ENCODE results near the gene SSPN.

Gene SSPN

DNA sequence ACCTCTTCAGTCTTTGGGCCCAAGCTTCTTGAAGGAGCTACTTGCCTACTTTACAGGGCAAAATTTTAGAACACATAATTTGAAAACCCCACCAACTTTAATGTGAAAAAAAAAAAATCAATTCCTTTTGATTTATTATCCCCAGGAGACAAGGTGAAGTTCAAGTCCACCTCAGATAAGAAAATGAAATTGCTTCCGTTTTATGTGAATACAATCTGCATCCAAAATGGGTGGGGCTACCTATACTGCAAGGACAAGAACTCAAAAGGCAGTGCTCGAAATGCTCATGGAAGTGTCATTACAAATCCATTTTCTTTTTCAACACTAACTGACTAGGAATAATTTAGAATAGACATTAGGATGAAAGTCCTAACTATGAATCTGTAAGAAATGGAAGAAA lies 45.7 kb downstream of the SSPN start:
- no peak for TF ChIP-seq TEAD4 (IDR thresholded peaks at IDR 0.05)
- TF ChIP-seq ZBTB7A (IDR thresholded peaks at IDR 0.05; ENCODE audit: low read depth), result no peak
- TF ChIP-seq CEBPB (IDR thresholded peaks at IDR 0.05), result no peak
- TF ChIP-seq TAF1 (IDR thresholded peaks at IDR 0.05; ENCODE audit: low read depth), result no peak
- no peak for TF ChIP-seq YY1 (IDR thresholded peaks at IDR 0.05; ENCODE audit: low read depth)
- TF ChIP-seq, protein P1, sequence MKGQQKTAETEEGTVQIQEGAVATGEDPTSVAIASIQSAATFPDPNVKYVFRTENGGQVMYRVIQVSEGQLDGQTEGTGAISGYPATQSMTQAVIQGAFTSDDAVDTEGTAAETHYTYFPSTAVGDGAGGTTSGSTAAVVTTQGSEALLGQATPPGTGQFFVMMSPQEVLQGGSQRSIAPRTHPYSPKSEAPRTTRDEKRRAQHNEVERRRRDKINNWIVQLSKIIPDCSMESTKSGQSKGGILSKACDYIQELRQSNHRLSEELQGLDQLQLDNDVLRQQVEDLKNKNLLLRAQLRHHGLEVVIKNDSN (IDR thresholded peaks at IDR 0.05), result no peak
- TF ChIP-seq, protein P2, sequence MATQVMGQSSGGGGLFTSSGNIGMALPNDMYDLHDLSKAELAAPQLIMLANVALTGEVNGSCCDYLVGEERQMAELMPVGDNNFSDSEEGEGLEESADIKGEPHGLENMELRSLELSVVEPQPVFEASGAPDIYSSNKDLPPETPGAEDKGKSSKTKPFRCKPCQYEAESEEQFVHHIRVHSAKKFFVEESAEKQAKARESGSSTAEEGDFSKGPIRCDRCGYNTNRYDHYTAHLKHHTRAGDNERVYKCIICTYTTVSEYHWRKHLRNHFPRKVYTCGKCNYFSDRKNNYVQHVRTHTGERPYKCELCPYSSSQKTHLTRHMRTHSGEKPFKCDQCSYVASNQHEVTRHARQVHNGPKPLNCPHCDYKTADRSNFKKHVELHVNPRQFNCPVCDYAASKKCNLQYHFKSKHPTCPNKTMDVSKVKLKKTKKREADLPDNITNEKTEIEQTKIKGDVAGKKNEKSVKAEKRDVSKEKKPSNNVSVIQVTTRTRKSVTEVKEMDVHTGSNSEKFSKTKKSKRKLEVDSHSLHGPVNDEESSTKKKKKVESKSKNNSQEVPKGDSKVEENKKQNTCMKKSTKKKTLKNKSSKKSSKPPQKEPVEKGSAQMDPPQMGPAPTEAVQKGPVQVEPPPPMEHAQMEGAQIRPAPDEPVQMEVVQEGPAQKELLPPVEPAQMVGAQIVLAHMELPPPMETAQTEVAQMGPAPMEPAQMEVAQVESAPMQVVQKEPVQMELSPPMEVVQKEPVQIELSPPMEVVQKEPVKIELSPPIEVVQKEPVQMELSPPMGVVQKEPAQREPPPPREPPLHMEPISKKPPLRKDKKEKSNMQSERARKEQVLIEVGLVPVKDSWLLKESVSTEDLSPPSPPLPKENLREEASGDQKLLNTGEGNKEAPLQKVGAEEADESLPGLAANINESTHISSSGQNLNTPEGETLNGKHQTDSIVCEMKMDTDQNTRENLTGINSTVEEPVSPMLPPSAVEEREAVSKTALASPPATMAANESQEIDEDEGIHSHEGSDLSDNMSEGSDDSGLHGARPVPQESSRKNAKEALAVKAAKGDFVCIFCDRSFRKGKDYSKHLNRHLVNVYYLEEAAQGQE (IDR thresholded peaks at IDR 0.05; ENCODE audit: low read depth), result no peak
- TF ChIP-seq, protein P3, sequence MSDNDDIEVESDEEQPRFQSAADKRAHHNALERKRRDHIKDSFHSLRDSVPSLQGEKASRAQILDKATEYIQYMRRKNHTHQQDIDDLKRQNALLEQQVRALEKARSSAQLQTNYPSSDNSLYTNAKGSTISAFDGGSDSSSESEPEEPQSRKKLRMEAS (IDR thresholded peaks at IDR 0.05), result no peak
- TF ChIP-seq RAD21 (IDR thresholded peaks at IDR 0.05; ENCODE audit: low read depth), result no peak
- TF ChIP-seq TCF12 (IDR thresholded peaks at IDR 0.05; ENCODE audit: low read depth), result no peak
- TF ChIP-seq NFIC (IDR thresholded peaks at IDR 0.05), result no peak
- TF ChIP-seq EP300 (IDR thresholded peaks at IDR 0.05; ENCODE audit: borderline replicate concordance), result no peak
- no peak for TF ChIP-seq CREB1 (IDR thresholded peaks at IDR 0.05; ENCODE audit: low read depth)
- no peak for TF ChIP-seq EGR1 (IDR thresholded peaks at IDR 0.05)
- no peak for TF ChIP-seq FOXM1 (IDR thresholded peaks at IDR 0.05; ENCODE audit: borderline replicate concordance, low read depth)

DNA sequence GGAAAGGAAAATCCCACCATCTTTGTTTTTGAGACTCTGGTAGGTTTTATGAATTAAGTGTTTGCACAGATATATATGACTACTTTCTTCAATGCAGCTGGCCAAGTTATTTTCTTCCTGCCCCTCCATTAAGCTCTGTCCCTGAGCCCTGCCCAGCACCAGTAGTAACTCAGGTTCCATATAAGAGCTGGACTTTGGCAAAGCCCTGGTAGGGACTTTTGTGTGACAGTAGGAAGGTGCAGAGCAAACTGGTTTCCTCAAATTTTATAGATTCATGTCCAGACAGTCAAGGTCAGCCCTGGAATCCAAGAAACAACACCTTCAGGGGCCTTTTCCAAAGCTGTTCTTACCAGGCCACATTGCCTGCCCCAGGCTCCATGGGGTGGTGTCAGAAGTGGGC lies 47.3 kb downstream of the SSPN start:
- TF ChIP-seq TCF12 (IDR thresholded peaks at IDR 0.05; ENCODE audit: low read depth) (no peak), RAD21 (IDR thresholded peaks at IDR 0.05; ENCODE audit: low read depth) (no peak), CEBPB (IDR thresholded peaks at IDR 0.05) (no peak)

DNA sequence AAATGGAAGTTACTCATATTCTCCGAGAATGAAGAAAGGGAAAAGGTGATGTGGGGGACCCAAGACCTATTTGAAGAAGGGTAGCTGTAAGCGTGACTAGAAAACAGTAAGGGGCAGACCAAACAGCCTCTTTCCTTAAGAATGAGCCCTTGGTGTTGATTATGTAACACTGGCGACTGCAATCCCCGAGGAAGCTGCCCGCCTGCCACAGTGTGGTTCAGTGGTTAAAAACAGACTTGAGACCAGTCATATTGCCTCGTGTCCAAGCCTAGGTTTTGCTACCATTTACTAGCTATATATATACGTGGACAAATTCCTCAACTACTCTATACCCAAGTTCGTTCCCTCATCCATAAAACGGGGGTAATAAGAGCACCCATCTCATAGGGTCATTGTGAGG lies 49.1 kb downstream of the SSPN start:
- TF ChIP-seq CEBPB (IDR thresholded peaks at IDR 0.05), result no peak
- no peak for TF ChIP-seq NFIC (IDR thresholded peaks at IDR 0.05)
- TF ChIP-seq, protein P3 (IDR thresholded peaks at IDR 0.05), result no peak
- TF ChIP-seq, protein P2 (IDR thresholded peaks at IDR 0.05; ENCODE audit: low read depth), result no peak
- TF ChIP-seq EP300 (IDR thresholded peaks at IDR 0.05; ENCODE audit: borderline replicate concordance), result no peak
- no peak for TF ChIP-seq TCF12 (IDR thresholded peaks at IDR 0.05; ENCODE audit: low read depth)
- TF ChIP-seq TEAD4 (IDR thresholded peaks at IDR 0.05), result no peak
- no peak for TF ChIP-seq YY1 (IDR thresholded peaks at IDR 0.05; ENCODE audit: low read depth)
- TF ChIP-seq RAD21 (IDR thresholded peaks at IDR 0.05; ENCODE audit: low read depth), result no peak
- TF ChIP-seq EGR1 (IDR thresholded peaks at IDR 0.05), result no peak
- TF ChIP-seq ZBTB7A (IDR thresholded peaks at IDR 0.05; ENCODE audit: low read depth), result no peak
- no peak for TF ChIP-seq TAF1 (IDR thresholded peaks at IDR 0.05; ENCODE audit: low read depth)
- no peak for TF ChIP-seq FOXM1 (IDR thresholded peaks at IDR 0.05; ENCODE audit: borderline replicate concordance, low read depth)
- TF ChIP-seq, protein P1 (IDR thresholded peaks at IDR 0.05), result no peak
- TF ChIP-seq CREB1 (IDR thresholded peaks at IDR 0.05; ENCODE audit: low read depth), result no peak

DNA sequence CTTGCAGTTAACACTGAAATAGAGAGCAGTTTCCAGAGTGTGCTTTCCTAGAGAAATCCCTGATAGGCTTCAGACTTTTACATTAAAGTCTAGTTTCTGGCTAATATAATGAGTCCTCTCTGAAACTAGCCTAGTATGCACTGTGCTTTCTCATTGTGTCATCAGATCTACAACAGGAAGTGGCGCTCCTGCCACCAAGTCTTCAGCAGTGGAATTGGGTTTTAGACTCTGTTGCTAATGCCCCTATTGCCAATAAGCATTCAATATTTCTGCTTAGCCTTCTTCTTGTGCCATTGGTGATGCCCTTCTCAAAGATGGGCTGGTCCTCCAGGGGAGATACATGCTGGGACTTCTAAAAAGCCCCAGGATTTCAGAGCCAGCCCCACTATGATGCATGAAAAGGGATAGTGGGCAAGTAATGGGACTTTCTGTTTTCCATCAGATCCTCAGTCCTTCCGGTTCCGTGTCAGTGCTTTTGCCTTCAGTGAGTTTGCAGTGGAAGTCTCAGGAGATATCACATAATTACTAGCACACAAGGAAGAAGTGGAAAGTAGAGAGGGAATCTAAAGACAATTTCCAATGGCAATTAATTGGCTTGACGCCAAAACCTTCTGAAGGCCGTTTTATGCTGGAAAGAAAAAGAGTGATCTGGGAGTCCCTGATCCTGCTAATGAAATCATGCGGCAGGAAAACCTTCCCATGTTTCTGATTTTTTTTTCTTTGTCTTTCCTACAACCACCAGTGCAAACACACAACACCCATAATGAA lies 50.0 kb downstream of the SSPN start:
- TF ChIP-seq NFIC (IDR thresholded peaks at IDR 0.05) (peak; percentile 60; the same call in 1 of the 2 replicates), FOXM1 (IDR thresholded peaks at IDR 0.05; ENCODE audit: borderline replicate concordance, low read depth) (no peak)

DNA sequence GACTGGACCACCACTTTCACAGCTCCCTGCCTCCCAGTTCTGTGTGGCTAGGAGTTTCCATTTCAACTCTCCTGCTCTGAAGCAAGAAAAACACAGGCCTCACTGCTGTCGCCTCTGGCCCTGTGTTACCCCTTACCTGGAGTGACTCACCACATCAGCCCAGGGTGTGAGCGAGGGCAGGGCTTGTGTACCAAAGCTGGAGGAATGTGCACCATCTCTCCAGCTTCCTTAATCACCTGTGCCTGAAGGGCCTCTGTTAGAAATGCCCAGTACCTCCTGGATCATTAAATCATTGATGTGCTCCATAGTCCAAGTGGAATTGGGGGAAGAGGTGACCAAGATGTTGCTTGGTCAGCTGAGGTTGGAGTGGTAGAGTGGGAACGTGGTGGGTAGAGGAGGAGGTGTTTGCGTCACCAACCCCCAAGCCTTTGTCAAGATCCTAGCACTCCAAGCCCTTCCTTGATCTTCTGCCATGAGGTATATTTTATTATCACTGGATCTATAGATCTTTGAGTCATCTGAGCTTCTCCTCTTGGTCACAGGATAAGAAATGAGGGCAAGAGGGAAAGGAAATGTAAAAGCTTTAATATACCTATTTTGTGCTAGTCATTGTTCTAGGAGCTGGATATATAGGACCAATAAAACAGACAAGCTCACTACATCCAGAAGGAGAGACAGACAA lies 51.3 kb downstream of the SSPN start:
- TF ChIP-seq TCF12 (IDR thresholded peaks at IDR 0.05; ENCODE audit: low read depth), result no peak
- TF ChIP-seq TEAD4 (IDR thresholded peaks at IDR 0.05), result 0 out of 2 replicates have a peak, but pooled peaks have one; percentile 37

DNA sequence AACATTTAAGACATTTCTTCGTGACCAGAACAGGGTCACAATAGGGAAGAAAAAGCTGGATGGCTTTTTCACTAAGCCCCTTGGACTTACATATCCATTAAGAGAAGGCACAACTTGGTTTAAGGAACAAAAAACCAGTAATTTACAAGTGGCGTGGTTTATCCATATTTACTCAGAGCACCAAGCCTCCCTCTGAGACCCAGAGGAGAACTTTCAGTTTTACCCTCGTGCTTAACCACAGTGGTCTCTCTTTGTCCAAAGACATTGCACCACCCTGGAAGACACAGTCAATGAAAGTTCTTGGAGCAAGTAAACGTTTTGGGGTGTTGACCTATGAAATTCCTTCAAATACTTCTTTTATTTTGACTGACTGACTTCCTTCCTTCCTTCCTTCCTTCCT lies 52.5 kb downstream of the SSPN start:
- no peak for TF ChIP-seq TAF1 (IDR thresholded peaks at IDR 0.05; ENCODE audit: low read depth)
- TF ChIP-seq EGR1 (IDR thresholded peaks at IDR 0.05), result no peak
- TF ChIP-seq CREB1 (IDR thresholded peaks at IDR 0.05; ENCODE audit: low read depth), result no peak
- no peak for TF ChIP-seq TCF12 (IDR thresholded peaks at IDR 0.05; ENCODE audit: low read depth)
- TF ChIP-seq, protein P2 (IDR thresholded peaks at IDR 0.05; ENCODE audit: low read depth), result no peak
- TF ChIP-seq CEBPB (IDR thresholded peaks at IDR 0.05), result no peak
- TF ChIP-seq TEAD4 (IDR thresholded peaks at IDR 0.05), result no peak
- TF ChIP-seq YY1 (IDR thresholded peaks at IDR 0.05; ENCODE audit: low read depth), result no peak
- no peak for TF ChIP-seq FOXM1 (IDR thresholded peaks at IDR 0.05; ENCODE audit: borderline replicate concordance, low read depth)

All from Ishikawa (cell line).